Loucy (cell line): ENCODE results near the gene TUFT1.
A peak's percentile ranks its signal among the peaks of the same experiment; 100 is the strongest.

Source experiments
- H2AFZ ChIP-seq: fragments of 200-600 bp; sonication (generic); 2 replicates; pipeline ENCODE4 v1.6.0; 2016; ENCODE audit warnings: antibody characterized with exemption, mild to moderate bottlenecking, low read length, moderate library complexity
- H3F3A ChIP-seq: fragments of 200-600 bp; 2 replicates; pipeline ENCODE4 v1.6.0; 2016; ENCODE audit warnings: antibody characterized with exemption, low read depth, mild to moderate bottlenecking
- H3K27me3 ChIP-seq: fragments of 200-600 bp; sonication (generic); 2 replicates; pipeline ENCODE4 v1.6.1; 2014; ENCODE audit warnings: low read length, mild to moderate bottlenecking; ENCODE audit not compliant: insufficient read depth, poor library complexity, severe bottlenecking
- H3K36me3 ChIP-seq: fragments of 200-600 bp; sonication (generic); 2 replicates; pipeline ENCODE4 v1.6.1; 2016; ENCODE audit warnings: low read length; ENCODE audit not compliant: insufficient read depth
- H3K4me1 ChIP-seq: fragments of 200-600 bp; sonication (generic); 2 replicates; pipeline ENCODE4 v1.5.1; 2014; ENCODE audit warnings: low read length, mild to moderate bottlenecking; ENCODE audit not compliant: insufficient read depth, poor library complexity, severe bottlenecking
- H3K4me2 ChIP-seq: fragments of 200-600 bp; sonication (generic); 2 replicates; pipeline ENCODE4 v1.6.0; 2014; ENCODE audit warnings: antibody characterized with exemption, low read length, low read depth, mild to moderate bottlenecking; ENCODE audit not compliant: poor library complexity, severe bottlenecking
- H3K4me3 ChIP-seq: fragments of 200-600 bp; sonication (generic); 2 replicates; pipeline ENCODE4 v1.5.1; 2014; ENCODE audit warnings: low read length, mild to moderate bottlenecking, mixed read lengths; ENCODE audit not compliant: poor library complexity, severe bottlenecking
- H3K79me2 ChIP-seq: fragments of 200-600 bp; sonication (generic); 2 replicates; pipeline ENCODE4 v1.6.1; 2014; ENCODE audit warnings: low read length; ENCODE audit not compliant: insufficient read depth
- H3K9ac ChIP-seq: fragments of 200-600 bp; sonication (generic); 2 replicates; pipeline ENCODE4 v1.6.0; 2014; ENCODE audit warnings: mild to moderate bottlenecking, low read depth, low read length, moderate library complexity; ENCODE audit not compliant: poor library complexity, severe bottlenecking
- H3K9me2 ChIP-seq: fragments of 200-600 bp; sonication (generic); replicated peaks from 2 replicates; pipeline ENCODE4 v1.6.1; 2016; ENCODE audit warnings: low read depth, low read length, mixed read lengths
- H3K9me3 ChIP-seq: fragments of 200-600 bp; sonication (generic); 2 replicates; pipeline ENCODE4 v1.6.1; 2014; ENCODE audit warnings: mild to moderate bottlenecking, antibody characterized with exemption, low read length, low read depth; ENCODE audit not compliant: insufficient read depth
- H4K20me1 ChIP-seq: fragments of 200-600 bp; sonication (generic); 2 replicates; pipeline ENCODE4 v1.6.0; 2014; ENCODE audit warnings: antibody characterized with exemption, low read length, mild to moderate bottlenecking; ENCODE audit not compliant: insufficient read depth, poor library complexity, severe bottlenecking
- EZH2phosphoT487 ChIP-seq: fragments of 200-600 bp; IDR thresholded peaks from 2 replicates; pipeline ENCODE4 v1.6.1; 2018; ENCODE audit warnings: antibody characterized with exemption, mild to moderate bottlenecking, moderate library complexity, borderline replicate concordance
- TF ChIP-seq, protein P1 (sequence below): fragments of 200-600 bp; sonication (generic); conservative IDR thresholded peaks from 2 replicates; pipeline ENCODE4 v1.5.1; 2014; ENCODE audit warnings: mild to moderate bottlenecking, antibody characterized with exemption, low read length

The TUFT1 gene

DNA sequence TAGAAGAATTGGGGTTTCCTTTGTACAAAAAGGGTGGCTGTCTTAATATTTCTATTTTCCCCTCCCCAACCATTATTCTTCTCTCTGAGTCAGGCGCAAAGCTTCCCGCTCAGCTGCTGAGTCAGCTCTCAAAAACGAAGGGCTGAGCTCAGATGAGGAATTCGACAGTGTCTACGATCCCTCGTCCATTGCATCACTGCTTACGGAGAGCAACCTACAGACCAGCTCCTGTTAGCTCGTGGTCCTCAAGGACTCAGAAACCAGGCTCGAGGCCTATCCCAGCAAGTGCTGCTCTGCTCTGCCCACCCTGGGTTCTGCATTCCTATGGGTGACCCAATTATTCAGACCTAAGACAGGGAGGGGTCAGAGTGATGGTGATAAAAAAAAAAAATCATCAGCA lies 3.0 kb upstream of the TUFT1 start:
- Histone ChIP-seq H2AFZ (no peak overlapping the region), H3K4me2 (no peak overlapping the region), H3K9me3 (no peaks in the 10 kb centered on the region), H3F3A (no peaks in the 10 kb centered on the region), H4K20me1 (no peaks in the 10 kb centered on the region), H3K27me3 (no peaks in the 10 kb centered on the region), H3K4me1 (peaks cover 3% of the 10 kb centered on the region), H3K9ac (no peak overlapping the region), H3K4me3 (no peak overlapping the region), H3K79me2 (no peaks in the 10 kb centered on the region), H3K9me2 (no peaks in the 10 kb centered on the region), H3K36me3 (no peaks in the 10 kb centered on the region)
- TF ChIP-seq EZH2phosphoT487, result no peak
- TF ChIP-seq, protein P1, sequence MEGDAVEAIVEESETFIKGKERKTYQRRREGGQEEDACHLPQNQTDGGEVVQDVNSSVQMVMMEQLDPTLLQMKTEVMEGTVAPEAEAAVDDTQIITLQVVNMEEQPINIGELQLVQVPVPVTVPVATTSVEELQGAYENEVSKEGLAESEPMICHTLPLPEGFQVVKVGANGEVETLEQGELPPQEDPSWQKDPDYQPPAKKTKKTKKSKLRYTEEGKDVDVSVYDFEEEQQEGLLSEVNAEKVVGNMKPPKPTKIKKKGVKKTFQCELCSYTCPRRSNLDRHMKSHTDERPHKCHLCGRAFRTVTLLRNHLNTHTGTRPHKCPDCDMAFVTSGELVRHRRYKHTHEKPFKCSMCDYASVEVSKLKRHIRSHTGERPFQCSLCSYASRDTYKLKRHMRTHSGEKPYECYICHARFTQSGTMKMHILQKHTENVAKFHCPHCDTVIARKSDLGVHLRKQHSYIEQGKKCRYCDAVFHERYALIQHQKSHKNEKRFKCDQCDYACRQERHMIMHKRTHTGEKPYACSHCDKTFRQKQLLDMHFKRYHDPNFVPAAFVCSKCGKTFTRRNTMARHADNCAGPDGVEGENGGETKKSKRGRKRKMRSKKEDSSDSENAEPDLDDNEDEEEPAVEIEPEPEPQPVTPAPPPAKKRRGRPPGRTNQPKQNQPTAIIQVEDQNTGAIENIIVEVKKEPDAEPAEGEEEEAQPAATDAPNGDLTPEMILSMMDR, result no peak

DNA sequence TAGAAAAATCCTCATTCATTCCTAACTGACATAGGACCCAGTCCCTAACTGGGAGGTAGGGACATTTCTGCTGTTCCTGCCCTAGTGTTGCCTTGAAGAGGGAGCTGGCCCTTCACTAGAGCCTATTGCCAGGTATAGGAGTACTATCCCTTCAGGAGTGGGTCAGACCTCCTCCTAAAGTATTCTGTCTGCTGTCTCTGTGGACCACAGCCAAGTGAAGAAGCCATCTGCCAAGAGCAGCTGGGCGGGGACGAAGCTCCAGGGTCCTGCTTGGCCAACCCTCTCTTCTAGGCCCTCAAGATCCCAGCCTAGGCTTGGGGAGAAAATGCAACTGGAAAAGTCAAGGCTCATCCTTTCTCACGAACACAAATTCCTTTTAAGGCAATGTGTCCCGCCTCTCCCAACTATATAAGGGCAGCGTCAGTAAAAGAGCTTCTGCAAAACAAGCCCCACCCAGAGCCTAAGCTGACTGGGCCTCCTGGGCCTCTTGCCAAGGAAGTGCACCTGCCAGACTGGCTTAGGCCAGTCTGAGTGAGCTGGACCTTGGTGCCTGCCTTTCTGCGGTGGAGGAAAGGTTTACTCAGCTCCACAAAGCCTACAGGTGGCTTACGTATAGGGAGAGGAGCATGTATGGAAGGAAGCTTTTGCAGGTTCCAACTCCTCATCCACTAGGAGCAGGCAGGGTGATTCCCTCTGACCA lies 638 bp upstream of the TUFT1 start:
- no peaks in the 10 kb centered on the region for H3K79me2 ChIP-seq
- H3K27me3 ChIP-seq, result no peaks in the 10 kb centered on the region
- H4K20me1 ChIP-seq, result no peaks in the 10 kb centered on the region
- H3K4me1 ChIP-seq, result peaks cover 3% of the 10 kb centered on the region
- H3K9ac ChIP-seq, result no peak overlapping the region
- TF ChIP-seq EZH2phosphoT487, result no peak
- TF ChIP-seq, protein P1, result no peak
- H2AFZ ChIP-seq, result 0 out of 2 replicates have a peak overlapping the region, but pooled peaks have one; percentile 29
- no peaks in the 10 kb centered on the region for H3K9me3 ChIP-seq
- no peaks in the 10 kb centered on the region for H3K9me2 ChIP-seq
- H3K4me2 ChIP-seq, result no peak overlapping the region
- no peak overlapping the region for H3K4me3 ChIP-seq
- H3K36me3 ChIP-seq, result no peaks in the 10 kb centered on the region
- no peaks in the 10 kb centered on the region for H3F3A ChIP-seq

DNA sequence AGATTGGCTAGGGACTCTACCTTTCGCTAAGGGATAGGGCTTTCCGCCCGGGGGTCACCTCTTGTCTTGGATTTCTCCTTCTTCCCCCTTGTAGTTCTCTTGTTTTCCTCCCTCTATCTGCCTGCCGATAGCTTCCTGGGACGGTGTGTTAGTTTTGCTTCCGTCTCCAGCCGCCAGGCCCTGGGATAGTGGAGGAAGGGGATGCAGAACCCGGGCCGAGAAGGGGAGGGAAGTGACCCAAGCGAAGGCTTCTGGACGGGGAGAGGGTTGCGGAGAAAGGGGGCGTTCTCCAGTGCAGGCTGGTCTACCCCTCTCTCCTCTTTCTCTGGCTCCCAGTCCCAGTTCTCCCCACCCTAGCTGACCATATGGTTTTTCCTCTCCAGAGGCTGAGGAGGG lies 871 bp downstream of the TUFT1 start:
- H3K36me3 ChIP-seq, result no peaks in the 10 kb centered on the region
- no peak overlapping the region for H3K4me2 ChIP-seq
- no peak for TF ChIP-seq EZH2phosphoT487
- TF ChIP-seq, protein P1, result no peak
- H3K9me3 ChIP-seq, result no peaks in the 10 kb centered on the region
- H2AFZ ChIP-seq, result no peak overlapping the region
- H3F3A ChIP-seq, result no peaks in the 10 kb centered on the region
- H3K9ac ChIP-seq, result no peak overlapping the region
- H4K20me1 ChIP-seq, result no peaks in the 10 kb centered on the region
- no peaks in the 10 kb centered on the region for H3K27me3 ChIP-seq
- no peak overlapping the region for H3K4me3 ChIP-seq
- peaks cover 3% of the 10 kb centered on the region for H3K4me1 ChIP-seq
- H3K79me2 ChIP-seq, result no peaks in the 10 kb centered on the region
- H3K9me2 ChIP-seq, result no peaks in the 10 kb centered on the region
